ENCODE measurements around the gene ACBD4.

ACBD4 gene

DNA sequence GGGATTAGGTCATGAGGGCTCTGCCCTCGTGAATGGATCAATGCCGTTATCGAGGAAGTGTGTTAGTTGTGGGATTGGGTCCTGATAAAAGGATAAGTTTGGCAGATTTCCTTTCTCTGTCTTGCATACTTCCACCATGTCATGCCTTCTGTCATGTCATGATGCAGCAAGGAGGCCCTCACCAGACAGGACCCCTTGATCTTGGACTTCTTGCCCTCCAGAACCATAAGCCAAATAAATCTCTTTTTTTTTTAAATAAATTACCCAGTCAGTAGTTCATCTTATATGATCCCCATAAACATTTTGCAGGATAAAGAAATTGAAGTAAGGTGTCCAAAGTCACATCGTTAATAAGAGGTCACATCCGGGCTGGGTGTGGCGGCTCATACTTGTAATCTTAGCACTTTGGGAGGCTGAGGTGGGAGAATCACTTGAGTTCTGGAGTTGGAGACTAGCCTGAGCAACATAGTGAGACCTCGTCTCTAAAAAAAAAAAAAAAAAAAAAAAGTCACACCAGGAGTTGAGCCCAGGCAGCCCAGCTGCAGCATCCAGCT lies 51.4 kb downstream of the ACBD4 start:
- no peak overlapping the region for H3K27ac ChIP-seq
- TF ChIP-seq ZFX (IDR thresholded peaks at IDR 0.05; ENCODE audit: borderline replicate concordance) (no peak), CTCF (IDR thresholded peaks at IDR 0.05) (no peak)

- no peak overlapping the region for H3K27ac ChIP-seq
- TF ChIP-seq ZFX (IDR thresholded peaks at IDR 0.05; ENCODE audit: borderline replicate concordance) (no peak), CTCF (IDR thresholded peaks at IDR 0.05) (no peak)
Measured at GRCh38 chr17:45189009-45189408, 53.5 kb downstream of the ACBD4 start.

DNA sequence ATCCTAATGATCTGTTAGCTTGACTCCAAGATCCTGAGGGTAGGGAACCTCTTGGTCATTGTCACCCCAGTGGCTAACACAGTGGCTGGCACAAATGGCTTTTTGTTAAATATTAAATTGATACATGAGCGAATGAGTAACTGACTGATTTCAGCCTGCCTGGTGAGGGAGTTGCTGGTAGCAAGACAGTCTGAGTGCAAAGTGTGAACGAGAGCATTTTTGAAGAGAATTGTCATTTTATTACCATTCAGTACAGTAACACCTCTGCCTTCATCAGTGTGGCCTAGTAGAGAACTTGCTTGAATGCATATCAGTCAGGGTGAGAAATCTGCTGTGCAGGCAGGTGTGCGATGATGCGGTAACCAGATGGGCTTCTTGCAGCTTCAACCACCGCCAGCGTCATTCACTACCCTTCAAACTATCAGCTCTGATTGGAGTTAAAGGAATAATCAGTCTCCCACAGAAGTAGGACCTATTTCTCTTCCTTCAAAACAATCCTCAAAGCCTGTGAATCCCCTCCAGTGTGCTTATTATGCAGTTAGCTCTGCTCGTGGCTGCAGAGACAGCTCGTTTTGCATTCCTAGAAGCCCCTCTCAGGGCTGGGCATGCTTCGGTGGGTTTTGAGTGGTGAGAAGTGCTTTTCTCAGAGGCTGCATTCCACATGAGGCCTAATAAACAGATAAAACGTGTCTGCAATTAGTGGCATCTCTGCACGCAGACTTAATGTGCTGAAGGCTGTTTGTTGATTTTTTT lies 55.2 kb downstream of the ACBD4 start:
- no peak for TF ChIP-seq CTCF (IDR thresholded peaks at IDR 0.05)
- TF ChIP-seq ZFX (IDR thresholded peaks at IDR 0.05; ENCODE audit: borderline replicate concordance) = no peak
- no peak overlapping the region for H3K27ac ChIP-seq
